Astrocyte (in vitro differentiated cells and primary cell): ENCODE results near the gene PPM1E.

Experiments used
- CTCF ChIP-seq: IDR thresholded peaks from 2 replicates; pipeline ENCODE4 v1.5.1; 2011; ENCODE audit warnings: low read depth, mild to moderate bottlenecking, inconsistent platforms, low read length, moderate library complexity; ENCODE audit not compliant: insufficient read depth
- EZH2 ChIP-seq: IDR thresholded peaks from 2 replicates; pipeline ENCODE4 v1.6.1; 2012; ENCODE audit warnings: mild to moderate bottlenecking, low read length, inconsistent platforms; ENCODE audit not compliant: insufficient read depth

- TF ChIP-seq CTCF (no peak), EZH2 (no peak)
Measured at GRCh38 chr17:58993311-58993710, 237.7 kb downstream of the PPM1E start.
